Erythroblast (primary cell): ENCODE results near the gene C7orf25.

Source experiments
- DNase-seq, 2 experiments: peaks; one replicate each; lab custom pipeline; 2025; lab: John Stamatoyannopoulos, UW
- GATA1 ChIP-seq: IDR thresholded peaks from 2 replicates; pipeline ENCODE4 v1.6.1; 2011; ENCODE audit warnings: low read depth, mild to moderate bottlenecking, control low read depth, low read length, moderate library complexity
- POLR2A ChIP-seq: IDR thresholded peaks from 2 replicates; pipeline ENCODE4 v1.6.1; 2011; ENCODE audit warnings: mild to moderate bottlenecking, low read length

Gene C7orf25

DNA sequence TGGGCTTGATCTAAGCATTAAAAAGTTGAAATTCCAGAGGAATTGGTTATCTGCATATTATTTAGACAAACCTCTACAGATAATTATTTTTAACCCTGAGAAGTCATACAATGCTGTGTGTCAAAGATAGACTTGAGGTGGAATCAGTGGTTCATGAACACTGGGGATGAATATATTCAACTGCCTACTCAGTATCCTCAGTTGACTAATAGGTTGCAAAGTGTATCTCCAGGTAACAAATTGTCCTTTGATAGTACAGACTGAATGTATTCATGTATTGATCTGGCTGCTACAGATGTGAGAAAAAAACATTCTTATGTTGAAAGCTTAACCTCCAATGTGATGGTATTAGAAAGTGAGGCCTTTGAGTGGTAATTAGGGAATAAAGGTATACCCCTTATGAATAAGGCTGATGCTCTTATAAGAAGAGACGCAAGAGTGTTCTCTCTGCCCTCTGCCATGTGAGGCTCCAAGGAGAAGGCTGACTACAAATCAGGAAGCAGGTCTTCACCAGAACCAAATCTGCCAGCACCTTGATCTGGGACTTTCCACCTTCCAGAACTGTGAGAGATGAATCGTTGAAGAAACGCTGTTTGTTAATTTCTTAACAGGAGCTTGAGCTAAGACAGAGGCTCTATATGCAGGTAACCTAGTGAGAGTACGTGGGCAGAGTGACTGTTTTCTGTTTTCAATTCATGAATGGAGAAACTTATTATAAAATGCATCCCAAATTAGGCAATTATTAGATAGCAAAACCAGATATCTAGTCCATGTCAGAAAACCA is 27.8 kb upstream of the C7orf25 start:
- DNase-seq = no peak
- TF ChIP-seq POLR2A = no peak
- TF ChIP-seq GATA1 = no peak

- TF ChIP-seq GATA1 (no peak), POLR2A (no peak)
- no peak for DNase-seq
Measured at GRCh38 chr7:42935861-42936260, 24.0 kb upstream of the C7orf25 start.

- no peak for DNase-seq
- TF ChIP-seq GATA1 (no peak), POLR2A (no peak)
Measured at GRCh38 chr7:42934291-42934690, 22.4 kb upstream of the C7orf25 start.

- no peak for TF ChIP-seq POLR2A
- TF ChIP-seq GATA1 = no peak
- peak; percentile 32 to 41 for DNase-seq
Measured at GRCh38 chr7:42932811-42933591, 21.1 kb upstream of the C7orf25 start.

DNA sequence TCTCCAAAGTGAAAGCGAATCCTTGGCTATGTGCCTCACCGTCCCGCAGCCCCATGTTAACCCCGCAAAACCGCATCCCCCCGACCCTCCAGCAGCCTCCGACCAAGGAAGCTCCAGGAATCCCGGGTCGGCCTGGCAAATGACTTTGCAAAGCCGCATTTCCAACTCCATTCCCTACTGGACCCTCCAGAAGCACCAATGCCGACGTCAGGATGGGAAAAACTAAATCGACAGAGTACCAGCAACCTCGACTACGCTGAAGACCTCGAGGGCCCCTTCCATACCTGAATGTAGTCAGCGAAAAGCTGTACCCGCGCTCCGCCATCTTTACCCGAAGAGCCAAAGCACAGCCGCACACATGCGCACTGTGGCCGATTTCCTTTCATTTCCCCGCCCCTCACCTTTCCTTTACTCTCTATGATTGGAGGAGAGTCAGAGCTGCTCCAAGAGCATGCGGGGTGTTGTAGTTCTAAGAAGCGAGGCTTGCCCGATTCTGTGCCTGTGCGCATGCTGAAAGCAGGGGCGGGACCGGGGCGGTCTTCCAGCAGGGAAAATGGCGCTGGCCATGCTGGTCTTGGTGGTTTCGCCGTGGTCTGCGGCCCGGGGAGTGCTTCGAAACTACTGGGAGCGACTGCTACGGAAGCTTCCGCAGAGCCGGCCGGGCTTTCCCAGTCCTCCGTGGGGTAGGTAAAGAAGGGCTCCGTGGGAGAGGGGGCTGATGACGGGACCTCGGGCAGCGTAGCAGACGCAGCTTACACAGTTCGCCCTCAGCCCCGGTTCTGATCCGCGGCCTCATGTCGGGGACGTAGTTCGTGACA is 20.2 kb upstream of the C7orf25 start, which contains the start of the genes MRPL32 and PSMA2:
TSS of gene MRPL32 (plus strand) at position 543 of the 818 bp plus-strand sequence. CDS start at position 554, 11 bp downstream.
TSS of gene PSMA2 (minus strand) at position 341 of the 818 bp plus-strand sequence. CDS start at position 325, 16 bp downstream.
- peak; percentile 97 to 98 for DNase-seq
- no peak for TF ChIP-seq GATA1
- TF ChIP-seq POLR2A = peak; percentile 94

GRCh38 chr7:42931447-42931833 is 19.6 kb upstream of the C7orf25 start:
- DNase-seq = peak; percentile 58 to 76
- no peak for TF ChIP-seq GATA1
- TF ChIP-seq POLR2A = no peak

DNA sequence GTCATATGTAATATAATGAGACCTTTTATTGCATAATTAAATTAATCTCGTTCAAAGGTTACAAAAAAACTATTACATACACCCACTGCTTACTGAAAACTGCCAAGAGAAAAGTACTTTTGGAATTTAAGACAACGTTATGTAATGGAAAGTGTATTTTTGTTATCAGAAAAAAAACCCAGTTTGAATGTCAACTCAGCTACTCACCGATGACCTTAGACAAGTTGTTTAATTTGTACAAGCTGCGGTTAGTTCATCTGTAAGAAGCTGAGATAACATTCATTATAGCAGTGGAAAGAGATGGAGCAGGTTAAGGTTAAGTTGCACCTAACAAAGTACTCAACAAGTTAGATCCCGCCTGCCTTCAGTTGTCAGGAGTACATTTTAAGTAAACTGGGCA is 19.0 kb upstream of the C7orf25 start:
- TF ChIP-seq GATA1 = no peak
- peak; percentile 32 to 53 for DNase-seq

DNA sequence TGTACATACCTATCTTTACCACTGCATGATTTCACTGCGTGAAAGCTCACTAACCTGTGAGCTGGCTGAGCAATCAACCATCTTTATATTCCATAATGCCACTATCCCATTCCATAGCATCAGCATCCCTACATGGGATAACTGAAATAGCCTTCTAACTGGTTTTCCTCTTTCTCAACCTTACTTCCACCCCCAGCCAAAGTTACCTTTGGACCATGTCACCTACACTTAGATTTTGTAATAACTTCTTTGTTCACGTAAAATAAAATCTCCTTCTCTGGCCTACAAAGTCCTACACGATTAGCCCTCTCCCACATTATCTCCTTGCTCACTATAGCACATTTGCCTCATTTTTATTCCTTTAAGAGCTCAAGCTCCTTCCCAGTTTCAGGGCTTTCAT is 17.6 kb upstream of the C7orf25 start:
- no peak for TF ChIP-seq GATA1
- TF ChIP-seq POLR2A = no peak
- DNase-seq = no peak

DNA sequence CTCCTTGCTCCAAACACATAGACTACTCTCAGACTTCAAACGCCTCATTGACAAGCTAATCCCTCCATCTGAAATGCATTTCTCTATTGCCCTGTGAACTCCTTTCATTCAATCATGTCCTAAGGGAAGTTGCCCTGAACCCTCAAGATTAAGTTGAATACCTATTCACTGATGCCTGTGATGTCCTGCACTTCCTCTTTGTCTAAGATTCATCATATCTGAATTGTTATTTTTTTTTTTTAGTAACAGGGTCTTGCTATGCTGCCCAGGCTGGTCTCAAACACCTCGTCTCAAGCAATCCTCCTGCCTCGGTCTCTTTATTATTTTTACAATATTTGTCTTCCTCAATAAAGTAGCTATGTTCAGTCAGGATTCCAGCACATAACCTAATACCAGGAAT is 16.9 kb upstream of the C7orf25 start:
- peak in 1 of 2 experiments; percentile 11 for DNase-seq
- TF ChIP-seq GATA1 (no peak), POLR2A (no peak)

DNA sequence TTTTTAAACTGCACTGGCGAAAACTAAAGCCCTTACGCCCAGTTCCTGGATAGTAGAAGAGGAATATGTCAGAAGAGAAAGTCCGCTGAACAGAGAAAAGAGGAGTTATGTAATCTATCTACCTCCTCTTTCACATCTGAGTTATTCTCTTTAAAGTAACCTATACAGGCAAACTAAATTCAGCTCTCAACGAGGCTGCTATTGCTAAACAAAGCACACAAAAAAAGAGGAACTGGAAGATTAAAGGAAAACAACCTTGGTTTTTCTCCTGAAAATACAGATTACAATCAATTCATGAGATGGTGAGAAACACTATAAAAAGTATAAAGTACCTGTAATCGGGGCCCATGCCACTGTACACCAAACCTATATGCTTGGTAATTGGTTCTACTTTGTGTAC is 14.3 kb upstream of the C7orf25 start:
- TF ChIP-seq GATA1 (no peak), POLR2A (no peak)
- DNase-seq = no peak

- TF ChIP-seq GATA1 (no peak), POLR2A (no peak)
- DNase-seq = no peak
Measured at GRCh38 chr7:42925630-42926029, 13.8 kb upstream of the C7orf25 start.

DNA sequence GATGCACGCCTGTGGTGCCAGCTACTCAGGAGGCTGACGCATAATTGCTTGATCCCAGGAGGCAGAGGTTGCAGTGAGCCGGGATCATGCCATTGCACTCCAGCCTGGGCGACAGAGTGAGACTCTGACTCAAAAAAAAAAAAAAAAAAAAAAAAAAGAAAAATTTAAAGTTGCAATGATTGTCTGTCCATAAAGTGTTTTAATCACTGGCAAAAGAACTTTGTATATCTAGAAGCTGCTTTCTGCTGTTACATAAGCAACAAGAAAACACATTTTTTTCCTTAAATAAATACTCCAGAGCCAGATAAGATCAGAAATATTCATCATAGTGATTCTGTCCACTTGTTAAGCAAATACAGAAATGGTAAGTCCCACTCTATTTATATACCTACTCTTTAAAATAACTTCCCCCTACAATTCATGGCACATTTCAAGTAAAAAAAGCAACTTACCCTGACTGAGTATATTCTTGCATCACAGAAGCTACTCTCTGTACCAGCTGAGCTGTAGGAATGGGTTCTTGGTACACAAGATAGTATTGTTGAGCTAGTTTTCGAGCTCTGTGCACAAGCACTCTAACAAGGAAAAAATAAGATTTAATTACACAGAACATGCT is 12.5 kb upstream of the C7orf25 start:
- TF ChIP-seq GATA1 (no peak), POLR2A (no peak)

More for the DNA sequence above, 12.5 kb upstream of the C7orf25 start:
- DNase-seq = no peak
